Right cardiac atrium (tissue), 5 donors: ENCODE data around the gene GADL1. TPM values are rescaled to one million over a fixed set of nuclear protein-coding genes. Genes with fewer than 3 reads are reported as not detected.

ENCODE experiments used
- ATAC-seq, 2 donors: fragments of 200-7000 bp; cut with Tn5 transposase; one replicate each; pipeline versions ENCODE4 v1.8.0 to v1.9.1; 2020; ENCODE audit warnings: moderate library complexity in 2 of 2, mild to moderate bottlenecking in 1 of 2
- DNase-seq, 3 donors: peaks; one replicate each; pipeline ENCODE4 v3.0.0-alpha.2; 2020
- H3K27ac ChIP-seq: one replicate; pipeline ENCODE4 v1.5.1; 2013; ENCODE audit warnings: mild to moderate bottlenecking, low read length, control low read depth, moderate library complexity
- H3K27me3 ChIP-seq: one replicate; pipeline ENCODE4 v1.6.1; 2013; ENCODE audit not compliant: control insufficient read depth, insufficient read depth
- H3K4me1 ChIP-seq: one replicate; pipeline ENCODE4 v1.6.1; 2013; ENCODE audit warnings: low read length; ENCODE audit not compliant: control insufficient read depth, insufficient read depth
- H3K4me3 ChIP-seq: one replicate; pipeline ENCODE4 v1.5.1; 2013; ENCODE audit warnings: low read length, control low read depth
- H3K9me3 ChIP-seq: one replicate; pipeline ENCODE4 v1.6.1; 2013; ENCODE audit warnings: low read length; ENCODE audit not compliant: control insufficient read depth
- WGBS: extraction: QIAGEN DNeasy Blood & Tissue Kit; methylation state at CpG from one replicate; pipeline ENCODE4 v1.1.7; 2013; 5-methylcytosine and 5-hydroxymethylcytosine counted together
- intact Hi-C, 4 donors: fragments of 100-400 bp; cut with DNase I; formaldehyde crosslinking; loops; one replicate each; pipeline versions ENCODE4 v1.11.0 to v1.14.0; 2022 to 2023
- polyA plus RNA-seq: library from polyadenylated mRNA; stranded (reverse); fragments of 200-250 nt; gene quantifications from one replicate; pipeline ENCODE4 v1.2.3, GENCODE V29; 2013
- total RNA-seq, 4 donors: library from RNA; stranded (reverse); fragmentation: NEBNext Ultra II Directional; extraction: Animal tissue kit (Norgen Biotek cat#: 25700); gene quantifications; one replicate each; pipeline ENCODE4 v1.2.1, GENCODE V29; 2021
- donor health status: healthy with polysubstance abuse.
- donor health status: DM: no; HTN: yes; CAD: no.
- donor health status: DM: no; HTN: no; CAD: no.
- donor health status: DM: no; HTN: yes; CAD: no; lungs with severe emphysema.
- donor health status: DM: yes; HTN: yes; CAD: no.

GADL1 gene
- total and polyA plus RNA-seq, 5 donors: not detected

GRCh38 chr3:30805695-30806094, 88.8 kb downstream of the GADL1 start:
- Histone ChIP-seq H3K27ac (no peak overlapping the region), H3K27me3 (no peaks in the 10 kb centered on the region), H3K4me3 (no peak overlapping the region), H3K4me1 (no peaks in the 10 kb centered on the region), H3K9me3 (no peaks in the 10 kb centered on the region)
- ATAC-seq (no peak), DNase-seq (no peak)
- 96% methylated on average over 6 of the region's 6 CpGs for WGBS
- intact Hi-C loops: loop anchor here in 1 of 4 donors (2.0 kb wide), 1 partner anchor 27 kb away; no protein-coding TSS in a partner anchor

GRCh38 chr3:30804984-30805383, 89.5 kb downstream of the GADL1 start:
- H3K27me3 ChIP-seq: no peaks in the 10 kb centered on the region
- no peak overlapping the region for H3K27ac ChIP-seq
- H3K4me1 ChIP-seq: no peaks in the 10 kb centered on the region
- no peaks in the 10 kb centered on the region for H3K9me3 ChIP-seq
- ATAC-seq (no peak), DNase-seq (no peak)
- H3K4me3 ChIP-seq: no peak overlapping the region
- intact Hi-C loops: no loop called here
- WGBS: 87% methylated on average over 3 of the region's 3 CpGs

GRCh38 chr3:30795176-30795575, 99.3 kb downstream of the GADL1 start:
- DNase-seq (no peak), ATAC-seq (no peak)
- Histone ChIP-seq H3K9me3 (no peaks in the 10 kb centered on the region), H3K4me1 (no peaks in the 10 kb centered on the region), H3K27me3 (no peaks in the 10 kb centered on the region), H3K27ac (no peak overlapping the region), H3K4me3 (no peak overlapping the region)
- WGBS: 92% methylated on average over 2 of the region's 2 CpGs
- intact Hi-C loops: no loop called here

- Histone ChIP-seq H3K4me3 (no peak overlapping the region), H3K9me3 (no peaks in the 10 kb centered on the region), H3K27me3 (no peaks in the 10 kb centered on the region), H3K27ac (no peak overlapping the region), H3K4me1 (no peaks in the 10 kb centered on the region)
- WGBS: 67% methylated on average over 4 of the region's 4 CpGs
- ATAC-seq (no peak), DNase-seq (no peak)
- intact Hi-C loops: no loop called here
These were observed 100.7 kb downstream of the GADL1 start for GRCh38 chr3:30793740-30794139.

GRCh38 chr3:30790150-30790549, 104.3 kb downstream of the GADL1 start:
- H3K27me3 ChIP-seq: no peaks in the 10 kb centered on the region
- DNase-seq (no peak), ATAC-seq (no peak)
- no peak overlapping the region for H3K27ac ChIP-seq
- intact Hi-C loops: no loop called here
- H3K4me3 ChIP-seq: no peak overlapping the region
- H3K4me1 ChIP-seq: no peaks in the 10 kb centered on the region
- H3K9me3 ChIP-seq: no peaks in the 10 kb centered on the region

GRCh38 chr3:30786365-30786764, 108.1 kb downstream of the GADL1 start:
- intact Hi-C loops: loop anchor here in 1 of 4 donors (10.0 kb wide), 1 partner anchor 988 kb away; no protein-coding TSS in a partner anchor
- Histone ChIP-seq H3K27me3 (no peaks in the 10 kb centered on the region), H3K4me3 (no peak overlapping the region), H3K4me1 (no peaks in the 10 kb centered on the region), H3K27ac (no peak overlapping the region), H3K9me3 (no peaks in the 10 kb centered on the region)
- DNase-seq (no peak), ATAC-seq (no peak)

GRCh38 chr3:30779686-30780287, 114.7 kb downstream of the GADL1 start:
- intact Hi-C loops: loop anchor here in 1 of 4 donors (10.0 kb wide), 1 partner anchor 995 kb away; no protein-coding TSS in a partner anchor
- 87% methylated on average over 1 of the region's 1 CpG for WGBS
- Histone ChIP-seq H3K4me1 (no peaks in the 10 kb centered on the region), H3K27ac (no peak overlapping the region), H3K9me3 (no peaks in the 10 kb centered on the region), H3K4me3 (no peak overlapping the region), H3K27me3 (no peaks in the 10 kb centered on the region)
- no peak for DNase-seq
- peak in 1 of 2 donors; percentile 26 for ATAC-seq

- H3K4me3 ChIP-seq: no peak overlapping the region
- no peaks in the 10 kb centered on the region for H3K27me3 ChIP-seq
- DNase-seq: no peak
- no peaks in the 10 kb centered on the region for H3K4me1 ChIP-seq
- no peaks in the 10 kb centered on the region for H3K9me3 ChIP-seq
- no peak overlapping the region for H3K27ac ChIP-seq
- WGBS: 83% methylated on average over 3 of the region's 3 CpGs
- no peak for ATAC-seq
- intact Hi-C loops: no loop called here
These were observed 115.5 kb downstream of the GADL1 start for GRCh38 chr3:30778933-30779332.

GRCh38 chr3:30777426-30778113, 116.9 kb downstream of the GADL1 start:
- H3K27ac ChIP-seq: no peak overlapping the region
- intact Hi-C loops: no loop called here
- H3K4me1 ChIP-seq: no peaks in the 10 kb centered on the region
- DNase-seq (no peak), ATAC-seq (no peak)
- H3K4me3 ChIP-seq: no peak overlapping the region
- no peaks in the 10 kb centered on the region for H3K9me3 ChIP-seq
- H3K27me3 ChIP-seq: no peaks in the 10 kb centered on the region
- WGBS: 83% methylated on average over 5 of the region's 5 CpGs

- intact Hi-C loops: no loop called here
- no peak for ATAC-seq
- H3K4me3 ChIP-seq: no peak overlapping the region
These were observed 118.2 kb downstream of the GADL1 start for GRCh38 chr3:30776186-30776815.

GRCh38 chr3:30775040-30775439, 119.4 kb downstream of the GADL1 start:
- no peak overlapping the region for H3K4me3 ChIP-seq
- peaks cover 3% of the 10 kb centered on the region for H3K4me1 ChIP-seq
- H3K9me3 ChIP-seq: no peaks in the 10 kb centered on the region
- no peak for DNase-seq
- intact Hi-C loops: no loop called here
- no peaks in the 10 kb centered on the region for H3K27me3 ChIP-seq
- WGBS: 81% methylated on average over 10 of the region's 10 CpGs
- no peak overlapping the region for H3K27ac ChIP-seq
- no peak for ATAC-seq

More at GRCh38 chr3:30776186-30776815, 118.2 kb downstream of the GADL1 start:
- Histone ChIP-seq H3K27ac (no peak overlapping the region), H3K4me1 (no peaks in the 10 kb centered on the region), H3K27me3 (no peaks in the 10 kb centered on the region), H3K9me3 (no peaks in the 10 kb centered on the region)
- no peak for DNase-seq
- 74% methylated on average over 3 of the region's 3 CpGs for WGBS
